ENCODE measurements around the gene BHLHE40. TPM values are rescaled to one million over a fixed set of nuclear protein-coding genes. Genes with fewer than 3 reads are reported as not detected.

Gene BHLHE40
- total RNA-seq: 112 and 139 TPM in 2 replicates

DNA sequence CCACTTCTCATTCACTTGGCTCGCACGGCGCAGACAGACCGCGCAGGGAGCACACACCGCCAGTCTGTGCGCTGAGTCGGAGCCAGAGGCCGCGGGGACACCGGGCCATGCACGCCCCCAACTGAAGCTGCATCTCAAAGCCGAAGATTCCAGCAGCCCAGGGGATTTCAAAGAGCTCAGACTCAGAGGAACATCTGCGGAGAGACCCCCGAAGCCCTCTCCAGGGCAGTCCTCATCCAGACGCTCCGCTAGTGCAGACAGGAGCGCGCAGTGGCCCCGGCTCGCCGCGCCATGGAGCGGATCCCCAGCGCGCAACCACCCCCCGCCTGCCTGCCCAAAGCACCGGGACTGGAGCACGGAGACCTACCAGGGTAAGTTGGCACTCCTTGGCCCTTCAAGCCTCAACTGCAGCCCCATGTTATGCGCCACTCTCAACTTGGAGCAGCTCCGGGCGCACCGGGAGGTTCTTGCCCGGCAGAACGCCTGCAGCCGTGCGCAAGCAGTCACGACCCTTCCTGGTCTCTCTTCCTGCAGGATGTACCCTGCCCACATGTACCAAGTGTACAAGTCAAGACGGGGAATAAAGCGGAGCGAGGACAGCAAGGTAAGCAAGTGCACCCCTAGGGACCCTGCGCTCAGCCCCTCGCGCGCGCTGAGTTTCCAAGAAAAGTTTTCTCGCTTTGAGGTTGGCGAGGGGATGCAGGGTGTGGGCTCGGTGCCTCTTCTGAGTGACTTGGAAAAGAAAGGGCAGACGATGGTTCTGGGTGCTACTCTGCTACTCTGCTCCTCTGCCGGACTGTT, at the start of gene BHLHE40:
TSS of gene BHLHE40 (plus strand) at position 10 of the 801 bp plus-strand sequence. CDS start at position 292, 282 bp downstream.

Other genes with a start within 250 kb of the BHLHE40 start
- 25.5 and 34.8 TPM in 2 replicates for gene ARL8B, start 142.9 kb downstream of the BHLHE40 start, total RNA-seq
- gene EDEM1, start 208.3 kb downstream of the BHLHE40 start, total RNA-seq: 34.1 and 66.8 TPM in 2 replicates